Measurements from ENCODE around the gene GLP1R.

Gene GLP1R

GRCh38 chr6:39065561-39065960 is 17.0 kb downstream of the GLP1R start:
- no peak for DNase-seq

DNA sequence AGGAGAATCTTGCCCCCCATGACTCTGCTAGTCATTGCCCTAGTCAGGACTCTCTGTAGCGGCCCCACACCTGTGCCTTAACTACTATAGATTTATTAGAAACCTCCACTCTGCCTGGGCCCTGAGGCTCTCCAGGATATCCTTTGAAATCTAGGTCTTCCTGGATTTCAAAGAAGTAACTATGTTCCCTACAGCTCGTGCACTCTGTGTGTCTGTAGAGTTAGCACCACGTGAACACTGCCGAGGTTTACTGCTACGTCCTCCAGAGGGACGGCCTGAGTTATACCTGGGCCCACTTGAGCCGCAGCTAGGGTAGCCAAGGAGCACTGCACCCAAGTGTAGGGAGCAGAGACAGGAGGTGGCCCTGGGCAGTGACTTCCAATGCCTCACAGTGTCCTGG is 19.8 kb downstream of the GLP1R start:
- no peak for DNase-seq

- DNase-seq = no peak
These were observed 24.2 kb downstream of the GLP1R start for GRCh38 chr6:39072830-39073229.

DNA sequence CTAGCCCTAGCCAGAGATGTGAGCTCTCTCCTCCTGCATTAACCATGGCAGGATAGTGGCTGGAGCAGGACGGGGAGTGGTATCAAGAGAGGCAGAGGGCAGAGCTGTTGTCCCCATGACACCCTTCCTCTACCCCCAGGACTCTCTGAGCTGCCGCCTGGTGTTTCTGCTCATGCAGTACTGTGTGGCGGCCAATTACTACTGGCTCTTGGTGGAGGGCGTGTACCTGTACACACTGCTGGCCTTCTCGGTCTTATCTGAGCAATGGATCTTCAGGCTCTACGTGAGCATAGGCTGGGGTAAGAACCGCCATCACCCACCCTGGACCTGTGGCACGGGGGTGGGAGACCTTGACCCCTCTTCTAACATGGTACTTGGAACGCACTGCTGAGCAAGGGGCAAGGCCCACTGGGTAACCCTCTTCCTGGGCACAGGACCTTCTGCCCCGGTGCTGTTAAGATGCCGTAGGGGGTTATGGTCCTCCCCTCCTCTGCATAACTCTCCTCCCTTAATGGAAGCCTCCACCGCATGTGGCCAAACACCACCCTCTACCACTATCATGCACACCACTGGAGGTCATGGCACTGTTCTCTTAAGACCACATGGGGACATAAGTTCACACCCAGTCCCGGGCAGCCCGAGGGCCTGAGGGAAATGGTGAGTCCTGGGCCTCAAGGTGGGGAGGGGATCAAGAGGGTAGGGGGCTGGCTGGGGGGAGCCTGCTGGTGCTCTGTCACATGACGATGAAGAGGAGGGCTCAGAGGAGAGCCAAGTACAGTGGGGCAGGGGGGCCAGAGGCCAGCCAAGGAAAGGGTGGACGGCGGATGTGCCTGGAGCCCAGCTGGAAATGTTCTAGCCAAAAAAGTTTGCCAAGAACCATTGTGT is 25.1 kb downstream of the GLP1R start:
- no peak for DNase-seq

DNA sequence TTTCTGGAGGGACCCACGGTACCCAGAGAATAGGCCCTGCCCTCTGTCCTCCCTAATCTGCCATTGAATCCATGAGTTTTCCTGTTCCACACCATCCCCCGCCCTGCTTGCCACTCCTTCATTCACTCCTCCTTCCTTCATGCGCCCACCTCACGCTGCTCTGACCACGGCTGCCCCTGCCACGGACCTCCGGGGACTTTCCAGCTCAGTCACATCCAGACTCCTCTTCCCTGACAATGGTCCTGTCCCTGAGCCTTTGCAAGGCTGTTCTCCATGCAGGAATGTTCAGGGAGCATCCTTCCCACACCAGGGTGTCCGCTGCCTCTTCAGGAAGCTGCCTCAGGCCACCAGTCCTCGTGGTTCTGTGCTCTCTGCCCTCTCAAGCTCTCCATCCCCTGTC is 25.9 kb downstream of the GLP1R start:
- DNase-seq = no peak

DNA sequence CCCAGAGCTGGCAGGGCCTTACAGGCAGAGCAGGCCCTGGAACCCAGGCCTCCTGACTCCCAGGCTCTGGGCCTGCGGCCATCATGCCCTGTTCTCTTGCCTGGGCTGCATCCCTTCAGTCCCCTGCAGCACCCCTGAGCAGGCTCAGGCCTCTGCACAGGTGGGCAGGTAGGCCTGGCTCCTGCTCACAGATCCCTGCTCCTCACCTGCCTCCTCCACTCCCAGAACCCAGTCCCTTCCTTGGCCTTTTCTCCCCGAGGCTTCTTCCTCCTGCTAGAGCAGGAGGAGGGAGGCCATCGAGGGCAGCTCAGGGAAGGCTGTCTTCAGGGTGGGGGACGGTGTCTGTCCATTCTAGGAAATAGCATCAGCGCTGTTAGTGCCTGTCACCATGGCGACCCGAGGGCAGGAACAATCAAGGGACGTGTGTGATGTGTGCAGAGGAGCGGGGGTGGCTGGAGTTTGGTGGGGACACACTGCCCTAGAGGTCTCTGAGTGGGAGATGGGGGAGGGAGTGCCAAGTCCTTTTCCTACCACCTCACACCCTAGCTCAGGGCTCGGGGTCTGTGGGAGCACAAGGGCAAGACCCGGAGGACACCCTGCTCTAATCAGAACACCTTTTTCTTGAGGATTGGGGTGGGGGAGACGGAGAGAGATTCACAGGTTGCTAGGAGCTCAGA is 26.6 kb downstream of the GLP1R start:
- DNase-seq = no peak

DNA sequence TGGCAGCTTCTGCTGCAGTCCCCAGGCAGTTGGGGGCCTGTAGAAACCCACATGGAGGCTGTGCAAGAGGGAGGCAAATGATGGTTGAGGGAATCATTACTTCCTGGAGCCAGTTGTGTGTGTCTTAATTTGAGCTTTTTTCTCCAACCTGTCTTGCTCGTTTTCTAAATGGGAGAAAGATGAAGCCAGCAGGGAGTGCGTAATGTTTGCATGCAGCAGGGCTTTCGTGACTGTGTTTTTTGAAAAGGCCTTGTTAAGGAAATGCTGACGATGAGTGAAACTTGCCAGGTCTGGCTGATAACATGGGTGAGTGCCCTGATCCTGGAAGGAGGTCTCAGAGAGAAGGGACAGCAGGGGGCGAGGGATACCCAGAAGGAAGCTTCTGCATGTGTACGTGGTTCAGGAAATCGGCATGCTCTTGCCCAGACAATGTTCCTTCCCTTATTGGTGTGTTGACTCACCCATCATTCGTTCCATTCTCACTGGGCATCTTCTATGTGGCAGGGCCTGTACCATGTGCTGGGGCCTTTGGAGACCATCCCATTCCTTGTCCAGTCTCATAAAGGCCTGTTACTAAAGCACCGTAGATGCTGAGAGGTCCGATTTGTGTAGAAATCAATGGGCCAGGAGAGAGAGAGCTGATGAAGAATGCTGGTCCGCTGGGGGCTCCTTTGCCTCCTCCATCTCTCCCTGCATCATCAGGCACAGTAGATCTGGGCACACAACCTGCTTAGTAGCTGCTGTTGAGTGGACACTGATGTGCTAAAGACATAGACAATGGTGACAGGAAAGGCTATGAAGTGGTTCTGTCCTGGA is 27.4 kb downstream of the GLP1R start:
- DNase-seq = no peak

DNA sequence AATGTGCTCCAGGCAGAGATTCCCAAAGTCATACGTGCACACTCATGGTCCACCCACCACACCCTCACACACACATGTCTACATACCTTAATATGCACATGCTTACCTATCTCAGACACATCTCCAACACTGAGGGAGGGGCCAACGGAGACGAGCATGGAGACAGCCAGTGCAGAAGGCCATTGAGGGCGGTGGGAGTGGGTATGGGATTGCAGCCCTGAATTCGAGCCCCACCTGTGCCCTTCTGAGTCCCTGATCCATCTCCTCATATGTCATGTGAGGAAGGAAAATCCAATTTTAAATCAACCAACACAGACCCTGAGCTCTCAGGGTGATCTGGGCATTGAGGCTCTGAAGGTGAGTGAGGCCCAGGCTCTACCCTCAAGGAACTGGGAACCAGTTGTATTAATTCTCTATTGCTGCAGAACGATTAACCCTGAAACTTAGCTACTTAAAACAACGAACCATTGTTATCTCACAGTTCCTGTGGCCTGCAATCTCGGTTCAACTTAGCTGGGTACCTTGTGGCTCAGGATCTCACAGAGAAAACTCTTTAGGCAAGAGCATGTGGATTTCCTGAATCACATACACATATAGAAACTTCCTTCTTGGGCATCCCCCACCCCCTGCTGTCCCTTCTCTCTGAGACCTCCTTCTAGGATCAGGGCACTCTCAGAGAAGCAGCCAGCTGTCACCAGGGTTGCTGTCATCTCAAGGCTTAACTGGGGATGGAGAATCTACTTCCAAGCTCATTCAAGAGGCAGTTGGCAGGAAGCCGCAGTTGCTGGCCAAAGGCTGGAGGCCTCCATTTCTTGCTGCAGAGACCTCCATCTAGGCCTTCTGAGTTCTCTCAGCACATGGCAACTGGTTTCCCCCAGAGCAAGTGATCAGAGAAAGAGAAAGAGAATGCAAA is 28.3 kb downstream of the GLP1R start:
- no peak for DNase-seq

GRCh38 chr6:39077882-39078594 is 29.5 kb downstream of the GLP1R start:
- no peak for DNase-seq

DNA sequence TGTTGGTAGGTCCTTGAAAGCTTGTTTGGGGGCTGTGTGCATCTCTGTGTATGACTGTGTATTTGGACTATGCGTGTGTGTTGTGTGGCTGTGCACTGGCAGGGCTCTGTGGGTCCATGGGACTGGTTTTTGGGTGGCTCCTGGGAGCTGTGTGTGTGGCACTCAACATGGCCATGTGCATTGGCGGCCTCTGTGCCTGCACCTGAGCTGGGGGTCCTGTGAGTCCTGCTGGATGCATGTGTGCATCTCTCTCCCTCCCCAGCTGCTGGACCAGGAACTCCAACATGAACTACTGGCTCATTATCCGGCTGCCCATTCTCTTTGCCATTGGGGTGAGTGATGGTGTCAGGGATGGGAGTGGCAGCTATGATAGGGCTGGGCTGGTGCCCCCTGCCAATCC is 30.1 kb downstream of the GLP1R start:
- DNase-seq = no peak

DNA sequence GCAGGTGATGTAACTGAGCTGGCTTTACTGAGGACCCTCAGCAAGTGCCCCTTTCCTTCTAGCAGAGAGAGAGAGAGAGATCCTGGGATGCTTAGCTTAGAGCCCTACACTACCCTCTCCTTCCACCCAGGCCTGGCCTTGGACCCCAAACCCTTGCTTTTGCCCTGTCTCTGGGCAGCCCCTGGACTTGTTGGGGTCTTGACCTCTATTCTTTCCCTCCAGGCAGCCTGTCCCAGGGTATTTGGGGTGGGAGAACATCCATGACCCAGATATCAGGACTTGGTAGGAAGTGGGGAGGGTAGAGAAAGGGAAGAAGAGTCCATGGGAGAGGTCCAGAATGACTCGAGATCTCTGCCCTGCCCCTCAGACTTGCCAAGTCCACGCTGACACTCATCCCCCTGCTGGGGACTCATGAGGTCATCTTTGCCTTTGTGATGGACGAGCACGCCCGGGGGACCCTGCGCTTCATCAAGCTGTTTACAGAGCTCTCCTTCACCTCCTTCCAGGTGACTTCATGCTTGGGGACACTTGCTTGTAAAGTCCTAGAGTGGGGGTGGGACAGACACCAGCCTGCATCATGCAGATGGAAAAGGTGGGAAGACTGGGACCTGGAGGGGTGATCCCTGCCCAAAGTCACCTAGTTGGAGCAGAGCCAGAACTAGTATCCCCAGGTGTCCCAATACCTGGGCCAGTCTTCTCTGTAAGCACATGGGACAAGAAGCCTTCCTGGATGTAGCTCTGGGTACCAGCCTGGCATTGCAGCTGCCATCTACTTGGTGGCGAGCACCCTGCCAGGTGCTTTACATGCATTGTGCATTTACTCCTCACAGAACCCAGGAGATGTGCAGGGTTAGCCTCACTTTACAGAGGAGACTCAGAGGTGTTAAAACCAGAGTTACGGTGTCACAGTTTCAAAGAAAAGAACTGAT is 30.9 kb downstream of the GLP1R start:
- no peak for DNase-seq

DNA sequence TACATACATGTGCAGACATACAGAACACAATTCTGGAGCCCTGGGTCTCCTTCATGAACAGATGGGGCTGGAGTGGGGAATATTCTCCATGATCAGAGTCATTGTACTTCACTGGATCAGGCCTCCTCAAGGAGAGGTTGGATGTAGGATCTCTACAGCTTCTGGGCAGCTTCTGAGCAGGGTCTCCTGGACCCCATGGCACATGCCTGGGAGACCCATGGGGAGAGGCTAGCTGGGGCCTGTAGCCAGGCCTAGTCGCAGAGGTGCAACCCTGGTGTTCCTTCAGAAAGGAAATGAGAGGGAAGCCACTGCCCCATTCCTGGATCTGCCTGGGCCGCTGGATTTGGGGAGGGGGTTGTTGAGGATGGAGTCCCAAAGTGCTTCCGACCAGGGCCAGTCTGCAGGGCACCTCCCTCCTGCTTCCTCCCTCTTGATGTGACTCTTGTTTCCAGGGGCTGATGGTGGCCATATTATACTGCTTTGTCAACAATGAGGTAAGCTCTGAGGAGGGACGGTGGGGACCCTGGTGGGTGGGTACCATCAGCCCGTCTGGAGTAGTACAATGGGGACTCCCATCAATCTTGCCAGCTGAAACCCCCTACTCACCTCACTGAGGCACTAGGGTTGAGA is 31.8 kb downstream of the GLP1R start:
- DNase-seq = no peak

DNA sequence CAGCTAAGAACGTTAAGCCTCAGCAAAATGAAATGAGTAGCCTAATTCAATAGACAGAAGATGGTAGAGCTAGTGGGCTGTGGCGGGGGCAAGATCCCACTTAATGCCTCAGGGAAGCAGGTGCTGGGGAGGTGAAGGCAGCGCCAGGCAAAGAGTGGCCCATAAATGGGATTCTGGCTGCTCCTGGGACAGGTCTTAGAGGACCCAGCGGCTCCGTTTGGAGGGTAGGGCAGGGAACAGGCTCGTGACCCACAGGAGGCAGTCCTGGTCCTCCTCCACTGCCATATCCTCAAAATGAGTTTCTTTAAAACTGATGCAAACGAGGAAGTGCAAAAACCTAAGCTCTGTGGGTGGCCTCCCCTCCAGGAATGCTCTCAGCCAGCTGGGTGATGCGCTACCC is 33.7 kb downstream of the GLP1R start:
- no peak for DNase-seq

- DNase-seq = no peak
These were observed 34.7 kb downstream of the GLP1R start for GRCh38 chr6:39083231-39083634.

DNA sequence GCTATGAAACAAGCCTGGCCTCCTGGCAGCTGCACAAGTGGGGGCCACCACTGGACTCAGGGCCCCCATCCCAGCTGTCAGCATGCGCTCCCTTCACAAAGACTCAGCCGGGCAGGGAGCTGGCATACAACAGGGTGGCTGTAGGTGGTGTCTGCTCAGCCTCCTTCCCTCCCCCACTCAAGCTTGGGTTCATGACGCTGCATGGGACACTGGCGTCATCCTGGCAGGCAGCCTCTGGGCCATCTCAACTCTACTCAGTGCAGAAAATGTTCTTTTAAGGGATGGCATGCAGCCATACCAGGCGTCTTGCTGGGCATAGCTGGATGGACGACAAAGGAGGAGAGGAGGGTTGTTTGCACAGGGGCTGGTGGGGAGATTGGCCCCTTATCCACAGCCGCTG is 35.9 kb downstream of the GLP1R start:
- DNase-seq = no peak

GRCh38 chr6:39085129-39085797 is 36.7 kb downstream of the GLP1R start:
- no peak for DNase-seq

DNA sequence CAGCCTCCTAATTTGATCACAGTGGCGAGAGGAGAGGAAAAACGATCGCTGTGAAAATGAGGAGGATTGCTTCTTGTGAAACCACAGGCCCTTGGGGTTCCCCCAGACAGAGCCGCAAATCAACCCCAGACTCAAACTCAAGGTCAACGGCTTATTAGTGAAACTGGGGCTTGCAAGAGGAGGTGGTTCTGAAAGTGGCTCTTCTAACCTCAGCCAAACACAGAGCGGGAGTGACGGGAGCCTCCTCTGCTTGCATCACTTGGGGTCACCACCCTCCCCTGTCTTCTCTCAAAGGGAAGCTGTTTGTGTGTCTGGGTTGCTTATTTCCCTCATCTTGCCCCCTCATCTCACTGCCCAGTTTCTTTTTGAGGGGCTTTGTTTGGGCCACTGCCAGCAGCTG is 37.7 kb downstream of the GLP1R start:
- no peak for DNase-seq

GRCh38 chr6:39086711-39087110 is 38.1 kb downstream of the GLP1R start:
- DNase-seq = no peak

DNA sequence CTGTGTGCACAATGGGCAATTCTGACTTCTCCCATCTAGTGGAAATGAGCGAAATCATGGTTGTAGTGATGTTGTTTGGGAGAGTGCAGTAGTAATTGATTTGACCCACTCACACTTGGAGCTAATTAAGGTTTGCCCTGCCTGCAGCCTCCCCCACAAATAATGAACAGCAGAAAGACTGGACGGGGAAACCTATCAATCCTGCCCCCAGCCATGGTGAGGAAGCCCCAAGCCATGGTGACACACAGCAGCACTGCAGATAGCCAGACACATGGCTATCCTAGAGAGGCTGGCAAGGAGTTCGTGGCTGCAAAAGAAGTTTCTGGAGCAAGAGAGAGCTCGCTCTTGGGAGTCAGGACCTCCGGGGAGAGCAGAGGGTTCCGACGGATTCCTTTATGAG is 38.6 kb downstream of the GLP1R start:
- no peak for DNase-seq

DNA sequence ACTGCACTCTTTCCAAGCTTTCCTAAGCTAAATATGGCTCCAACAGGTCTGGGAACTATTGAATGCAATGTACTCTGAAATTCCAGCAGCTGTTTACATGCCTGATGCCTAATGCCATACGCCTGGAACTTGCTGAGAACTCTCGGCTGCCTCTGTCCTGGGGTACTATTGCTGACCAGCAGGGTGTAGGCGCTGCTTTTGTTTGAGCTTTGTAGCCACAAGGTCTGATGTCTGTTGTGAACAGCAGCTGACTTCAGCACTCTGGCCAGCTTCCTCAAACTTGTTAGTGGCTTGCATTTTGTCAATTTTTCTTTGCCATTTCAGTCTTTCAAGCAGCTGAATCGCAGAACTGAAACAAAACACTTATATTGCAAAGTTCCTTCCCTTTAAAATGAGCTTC is 39.8 kb downstream of the GLP1R start:
- no peak for DNase-seq

Measured in CD4-positive, alpha-beta T cell treated with Interleukin-17A for 1 hour (primary cell).